GM12891 (cell line): ENCODE data around the gene LUZP1.

ENCODE experiments used
- POLR2AphosphoS5 ChIP-seq: IDR thresholded peaks from 2 replicates; pipeline ENCODE4 v1.6.1; 2011; ENCODE audit warnings: low read depth, low read length, control low read depth
- POU2F2 ChIP-seq: IDR thresholded peaks from 2 replicates; pipeline ENCODE4 v1.6.1; 2011; ENCODE audit warnings: low read depth, mild to moderate bottlenecking, control low read depth, low read length, moderate library complexity
- TAF1 ChIP-seq: IDR thresholded peaks from 2 replicates; pipeline ENCODE4 v1.6.1; 2011; ENCODE audit warnings: low read depth, low read length, control low read depth

- TF ChIP-seq POU2F2 = no peak
- no peak for TF ChIP-seq POLR2AphosphoS5
- TF ChIP-seq TAF1 = no peak
Observed at GRCh38 chr1:23187637-23188036, 19.0 kb upstream of the LUZP1 start.
